DOHH2 (cell line): Measurements from ENCODE around the gene HIVEP1.
A peak's percentile ranks its signal among the peaks of the same experiment; 100 is the strongest.

Experiments
- H3F3A ChIP-seq: fragments of 200-600 bp; sonication (generic), shearing (Covaris generic); 2 replicates; pipeline ENCODE4 v1.6.0; 2016; ENCODE audit warnings: antibody characterized with exemption, mild to moderate bottlenecking; ENCODE audit not compliant: control insufficient read depth, insufficient read depth
- H3K27ac ChIP-seq: fragments of 200-600 bp; sonication (generic); 2 replicates; pipeline ENCODE4 v1.5.1; 2014; ENCODE audit warnings: low read depth, mild to moderate bottlenecking, low read length, moderate library complexity
- H3K27me3 ChIP-seq: fragments of 200-600 bp; sonication (generic); 2 replicates; pipeline ENCODE4 v1.6.1; 2014; ENCODE audit warnings: mild to moderate bottlenecking, low read length, mixed read lengths; ENCODE audit not compliant: control insufficient read depth
- H3K36me3 ChIP-seq: fragments of 200-600 bp; sonication (generic); 2 replicates; pipeline ENCODE4 v1.6.1; 2014; ENCODE audit warnings: mild to moderate bottlenecking, low read length, moderate library complexity, mixed read lengths; ENCODE audit not compliant: control insufficient read depth
- H3K4me1 ChIP-seq: fragments of 200-600 bp; sonication (generic); 2 replicates; pipeline ENCODE4 v1.6.1; 2014; ENCODE audit warnings: mild to moderate bottlenecking, low read length, mixed read lengths; ENCODE audit not compliant: control insufficient read depth
- H3K4me2 ChIP-seq: fragments of 200-600 bp; sonication (generic); 2 replicates; pipeline ENCODE4 v1.6.0; 2014; ENCODE audit warnings: mild to moderate bottlenecking, low read length, moderate library complexity
- H3K4me3 ChIP-seq: fragments of 200-600 bp; sonication (generic); 2 replicates; pipeline ENCODE4 v1.5.1; 2014; ENCODE audit warnings: mild to moderate bottlenecking, low read length, mixed read lengths
- H3K79me2 ChIP-seq: fragments of 200-600 bp; sonication (generic); 2 replicates; pipeline ENCODE4 v1.6.1; 2014; ENCODE audit warnings: mild to moderate bottlenecking, low read length, mixed read lengths; ENCODE audit not compliant: control insufficient read depth
- H3K9me2 ChIP-seq: fragments of 200-600 bp; sonication (generic); replicated peaks from 2 replicates; pipeline ENCODE4 v1.6.1; 2014; ENCODE audit warnings: mild to moderate bottlenecking, low read length, mixed read lengths; ENCODE audit not compliant: control insufficient read depth
- H3K9me3 ChIP-seq: fragments of 200-600 bp; sonication (generic); 2 replicates; pipeline ENCODE4 v1.6.1; 2014; ENCODE audit warnings: antibody characterized with exemption, low read length, mixed read lengths; ENCODE audit not compliant: control insufficient read depth, insufficient read depth
- H4K20me1 ChIP-seq: fragments of 200-600 bp; sonication (generic); 2 replicates; pipeline ENCODE4 v1.6.0; 2014; ENCODE audit warnings: low read depth, mild to moderate bottlenecking, antibody characterized with exemption, low read length, moderate library complexity; ENCODE audit not compliant: control insufficient read depth, insufficient read depth
- CTCF ChIP-seq: fragments of 200-600 bp; sonication (generic); IDR thresholded peaks from one replicate; pipeline ENCODE4 v1.5.1; 2014; ENCODE audit warnings: antibody characterized with exemption, mild to moderate bottlenecking, low read depth, low read length; ENCODE audit not compliant: poor library complexity, severe bottlenecking
- EZH2phosphoT487 ChIP-seq: fragments of 200-600 bp; sonication (generic); IDR thresholded peaks from 2 replicates; pipeline ENCODE4 v1.6.1; 2017; ENCODE audit warnings: borderline replicate concordance, mild to moderate bottlenecking, antibody characterized with exemption, low read length, moderate library complexity, mixed read lengths

The HIVEP1 gene

GRCh38 chr6:12071064-12071615, 59.0 kb downstream of the HIVEP1 start:
- TF ChIP-seq CTCF (no peak), EZH2phosphoT487 (no peak)
- H3K27me3 ChIP-seq, result no peaks in the 10 kb centered on the region
- no peaks in the 10 kb centered on the region for H4K20me1 ChIP-seq
- no peaks in the 10 kb centered on the region for H3K9me2 ChIP-seq
- no peaks in the 10 kb centered on the region for H3F3A ChIP-seq
- H3K27ac ChIP-seq, result no peak overlapping the region
- H3K4me3 ChIP-seq, result no peak overlapping the region
- H3K4me2 ChIP-seq, result 0 out of 2 replicates have a peak overlapping the region, but pooled peaks have one; percentile 1
- H3K79me2 ChIP-seq, result peaks cover 52% of the 10 kb centered on the region
- no peaks in the 10 kb centered on the region for H3K9me3 ChIP-seq
- H3K36me3 ChIP-seq, result no peaks in the 10 kb centered on the region
- H3K4me1 ChIP-seq, result peaks cover 13% of the 10 kb centered on the region

- no peak overlapping the region for H3K4me3 ChIP-seq
- no peaks in the 10 kb centered on the region for H3K36me3 ChIP-seq
- H3K4me1 ChIP-seq, result peaks cover 9% of the 10 kb centered on the region
- no peaks in the 10 kb centered on the region for H3K27me3 ChIP-seq
- H3K4me2 ChIP-seq, result no peak overlapping the region
- no peaks in the 10 kb centered on the region for H3K9me3 ChIP-seq
- no peaks in the 10 kb centered on the region for H3K9me2 ChIP-seq
- no peaks in the 10 kb centered on the region for H4K20me1 ChIP-seq
- H3K27ac ChIP-seq, result no peak overlapping the region
- H3F3A ChIP-seq, result no peaks in the 10 kb centered on the region
- H3K79me2 ChIP-seq, result peaks cover 36% of the 10 kb centered on the region
- TF ChIP-seq CTCF (peak; percentile 38), EZH2phosphoT487 (no peak)
Observed at GRCh38 chr6:12075067-12075563, 63.0 kb downstream of the HIVEP1 start.

- H3K79me2 ChIP-seq, result peaks cover 28% of the 10 kb centered on the region
- no peak overlapping the region for H3K4me2 ChIP-seq
- H3K27ac ChIP-seq, result no peak overlapping the region
Observed at GRCh38 chr6:12077021-12077710, 65.1 kb downstream of the HIVEP1 start.

More at GRCh38 chr6:12077021-12077710, 65.1 kb downstream of the HIVEP1 start:
- TF ChIP-seq EZH2phosphoT487, result no peak
- TF ChIP-seq CTCF, result no peak
- peaks cover 13% of the 10 kb centered on the region for H3K4me1 ChIP-seq
- H3K9me2 ChIP-seq, result no peaks in the 10 kb centered on the region
- no peak overlapping the region for H3K4me3 ChIP-seq
- H4K20me1 ChIP-seq, result no peaks in the 10 kb centered on the region
- H3F3A ChIP-seq, result no peaks in the 10 kb centered on the region
- no peaks in the 10 kb centered on the region for H3K36me3 ChIP-seq
- no peaks in the 10 kb centered on the region for H3K27me3 ChIP-seq
- H3K9me3 ChIP-seq, result no peaks in the 10 kb centered on the region
